ENCODE results near the gene YBX3.

Gene YBX3

GRCh38 chr12:10668526-10668925 is 54.6 kb downstream of the YBX3 start:
- DNase-seq = peak; percentile 23

- DNase-seq = no peak
Observed at GRCh38 chr12:10667581-10667980, 55.5 kb downstream of the YBX3 start.

GRCh38 chr12:10664499-10664898 is 58.6 kb downstream of the YBX3 start:
- no peak for DNase-seq

GRCh38 chr12:10663869-10664268 is 59.3 kb downstream of the YBX3 start:
- DNase-seq = no peak

- no peak for DNase-seq
Observed at GRCh38 chr12:10661338-10661737, 61.8 kb downstream of the YBX3 start.

GRCh38 chr12:10654003-10654402 is 69.1 kb downstream of the YBX3 start:
- no peak for DNase-seq

- peak; percentile 29 for DNase-seq
Observed at GRCh38 chr12:10652192-10652591, 70.9 kb downstream of the YBX3 start.
